ENCODE measurements around the gene FOXN3.

The FOXN3 gene

GRCh38 chr14:89430391-89431236 lies 13.6 kb upstream of the FOXN3 start:
- no peak for DNase-seq

GRCh38 chr14:89429199-89430181 lies 12.5 kb upstream of the FOXN3 start:
- DNase-seq: peak in 1 of 2 experiments; percentile 67

GRCh38 chr14:89428546-89429198 lies 11.6 kb upstream of the FOXN3 start:
- DNase-seq: peak; percentile 52 to 77

DNA sequence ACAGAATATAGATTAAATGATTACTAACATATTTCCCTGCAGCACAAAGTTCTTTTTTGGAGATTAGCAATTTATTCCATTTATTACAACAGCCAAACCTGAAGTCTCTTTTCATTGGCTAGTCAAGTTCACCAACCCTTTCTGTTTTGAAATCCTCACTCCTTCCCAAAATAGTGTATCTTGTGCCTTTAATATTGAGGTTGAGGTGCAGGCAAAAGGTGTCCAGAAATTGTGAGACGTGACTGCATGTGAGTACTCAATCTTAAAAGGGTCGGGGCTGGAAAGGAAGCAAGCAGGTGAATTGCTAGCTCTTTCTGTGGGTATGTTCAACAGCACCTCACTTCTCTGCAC lies 11.1 kb upstream of the FOXN3 start:
- DNase-seq: no peak

GRCh38 chr14:89427426-89428172 lies 10.6 kb upstream of the FOXN3 start:
- DNase-seq: no peak

GRCh38 chr14:89425931-89426330 lies 8.9 kb upstream of the FOXN3 start:
- DNase-seq: no peak

GRCh38 chr14:89424241-89424640 lies 7.2 kb upstream of the FOXN3 start:
- peak in 1 of 2 experiments; percentile 44 for DNase-seq

DNA sequence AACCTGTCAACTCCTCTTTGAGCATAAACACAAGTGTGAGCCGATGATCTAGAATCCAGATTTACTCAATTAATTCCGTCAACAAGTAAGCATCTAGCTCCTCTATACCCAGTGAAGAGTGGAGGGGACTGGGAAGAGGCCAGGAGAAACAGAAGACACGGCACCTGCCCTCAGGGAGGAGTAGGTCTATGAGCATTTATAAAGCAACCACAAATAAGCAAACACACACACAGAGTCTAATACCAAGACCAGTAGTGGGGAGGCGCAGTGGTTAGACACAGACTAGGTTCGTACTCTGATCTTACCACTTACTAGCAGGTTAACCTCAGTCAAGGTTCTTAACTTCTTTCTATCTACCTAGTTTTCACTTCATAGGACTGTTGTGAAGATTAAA lies 5.9 kb upstream of the FOXN3 start:
- no peak for DNase-seq

DNA sequence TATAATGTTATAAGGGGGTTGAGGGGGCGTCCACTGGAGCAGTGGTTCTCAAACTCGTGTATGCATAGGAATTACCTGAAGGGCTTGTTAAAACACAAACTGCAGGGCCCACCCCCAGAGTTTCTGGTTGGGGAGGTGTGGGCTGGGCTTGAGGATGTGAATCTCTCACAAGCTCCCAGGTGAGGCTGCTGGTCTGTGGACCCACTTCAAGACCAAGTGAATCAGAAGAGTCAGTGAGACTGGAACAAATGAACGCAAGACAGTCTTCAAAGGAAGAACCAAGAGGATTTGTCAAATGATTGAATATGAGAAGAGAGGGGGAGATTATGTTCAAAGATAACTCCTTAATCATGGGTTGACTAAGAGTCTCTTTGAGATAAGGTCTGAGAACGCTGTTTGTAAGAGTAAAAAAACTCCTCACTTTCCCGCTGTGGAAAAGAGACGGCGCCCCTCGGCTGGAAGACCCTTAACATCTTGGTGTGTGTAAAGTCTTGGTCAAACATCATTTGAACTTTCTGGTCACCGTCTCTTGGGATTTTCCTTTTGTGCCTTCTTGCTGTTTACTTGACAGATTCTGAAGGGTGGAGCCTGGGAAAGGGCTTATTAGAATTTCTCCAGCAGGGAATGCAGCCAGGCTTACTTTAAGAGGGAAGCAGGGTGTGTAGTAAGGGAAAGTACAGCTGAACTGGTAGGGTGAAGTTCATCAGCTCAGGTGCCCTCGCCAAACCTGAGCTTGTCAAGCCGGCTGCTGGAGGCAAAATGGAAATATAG lies 5.3 kb upstream of the FOXN3 start:
- no peak for DNase-seq

GRCh38 chr14:89420502-89420901 lies 3.5 kb upstream of the FOXN3 start:
- peak in 1 of 2 experiments; percentile 14 for DNase-seq

- no peak for DNase-seq
Observed at GRCh38 chr14:89419973-89420482, 3.0 kb upstream of the FOXN3 start.

- no peak for DNase-seq
Observed at GRCh38 chr14:89418976-89419375, 1.9 kb upstream of the FOXN3 start.

DNA sequence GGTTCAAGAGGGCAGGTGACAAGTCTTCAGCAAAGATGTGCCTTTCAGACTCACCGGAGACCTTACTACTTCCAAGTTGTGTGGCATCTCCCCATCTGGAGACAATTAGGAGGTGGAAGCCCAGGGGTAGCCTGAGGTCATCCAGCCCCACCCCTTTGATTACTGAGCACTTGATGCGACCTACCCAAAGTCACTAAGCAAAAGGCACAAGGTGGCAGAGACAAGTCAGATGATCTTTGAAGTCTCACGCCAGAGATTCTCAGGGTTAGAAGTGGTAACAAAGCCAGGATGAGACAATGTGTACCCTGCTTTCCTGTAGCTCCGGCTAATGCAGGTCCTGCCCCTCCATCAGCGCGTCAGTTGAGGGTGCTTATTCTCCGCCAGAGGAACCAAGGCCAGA lies 1.4 kb upstream of the FOXN3 start:
- peak in 1 of 2 experiments; percentile 32 for DNase-seq

- peak; percentile 76 to 87 for DNase-seq
Observed at GRCh38 chr14:89417465-89418225, 612 bp upstream of the FOXN3 start.

DNA sequence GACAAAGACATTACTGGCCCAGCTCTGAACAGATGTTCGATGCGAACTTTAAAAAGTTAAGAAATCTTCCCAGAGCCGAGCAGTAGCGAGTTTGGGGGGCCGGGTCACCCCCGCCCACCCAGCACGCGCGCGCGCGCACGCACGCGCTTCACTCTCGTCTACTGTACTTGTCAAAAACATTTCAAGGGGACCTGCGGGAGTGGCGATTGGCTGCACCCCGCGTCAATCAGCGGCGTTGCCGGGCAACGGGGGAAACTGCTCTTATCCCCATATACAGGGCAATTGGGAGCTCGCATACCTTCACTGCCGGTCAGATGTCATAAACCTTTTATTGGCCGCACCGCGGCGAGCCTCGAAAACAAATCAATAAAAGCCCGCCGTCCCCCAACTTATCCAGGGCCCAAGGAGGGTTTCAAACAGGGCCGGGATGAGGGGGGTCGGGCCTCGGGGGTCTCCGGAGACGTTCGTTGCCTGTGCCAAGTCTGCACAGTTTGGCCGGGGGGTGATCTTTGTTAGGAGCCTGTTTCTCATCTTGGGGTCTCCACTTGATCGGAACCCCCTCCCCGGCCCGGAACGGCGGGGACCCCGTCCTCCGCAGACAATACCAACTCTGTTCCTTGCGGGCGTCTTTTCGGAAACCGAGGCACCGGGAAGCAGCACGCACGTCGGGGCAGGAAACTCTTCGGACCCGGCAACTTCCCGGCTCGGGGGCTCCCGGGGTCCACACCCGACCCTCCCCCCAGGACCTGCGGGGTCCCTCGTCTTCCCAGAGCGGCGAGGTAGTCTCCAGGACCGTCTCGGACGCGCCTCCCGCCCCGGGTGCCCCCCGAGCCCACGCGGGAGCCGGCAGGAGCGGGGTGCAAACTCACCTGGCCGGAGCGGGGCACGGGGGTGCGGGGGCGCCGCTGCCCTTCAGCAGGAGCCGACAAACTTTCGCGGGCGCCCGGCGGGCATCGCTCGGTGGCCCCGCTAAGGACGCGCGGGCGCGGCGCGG lies 734 bp downstream of the FOXN3 start:
- DNase-seq: peak; percentile 95 to 99

DNA sequence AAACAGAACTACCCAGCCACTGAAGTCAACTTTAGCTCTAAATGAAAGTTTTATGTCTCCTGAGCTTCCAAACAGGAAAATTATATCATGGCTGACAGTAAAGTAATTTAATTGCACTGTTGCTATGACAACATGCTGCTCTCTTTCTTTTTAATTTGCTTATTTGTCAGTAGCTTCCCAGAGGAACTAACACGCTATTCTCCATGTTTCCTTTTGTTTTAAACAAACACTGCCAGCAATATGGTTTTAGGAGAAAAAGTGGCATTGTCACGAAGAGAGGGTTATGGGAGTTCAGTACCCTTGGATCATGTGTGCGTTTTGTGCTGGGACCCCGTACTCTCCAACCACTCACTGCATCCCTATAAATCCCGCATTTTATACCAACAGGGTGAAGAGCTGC lies 1.9 kb downstream of the FOXN3 start:
- peak in 1 of 2 experiments; percentile 24 for DNase-seq

- no peak for DNase-seq
Observed at GRCh38 chr14:89411976-89412375, 5.1 kb downstream of the FOXN3 start.

- no peak for DNase-seq
Observed at GRCh38 chr14:89409961-89410360, 7.1 kb downstream of the FOXN3 start.

Measured in NCI-H2081 (cell line).